Activated T-helper 9 cell treated with anti-CD3 and anti-CD28 coated beads, Interleukin-2, amount 50 U/mL, for 16 hours (primary cell): ENCODE results near the gene ATAD1.
A peak's percentile ranks its signal among the peaks of the same experiment; 100 is the strongest.
"Not testable (repeated sequence)": the region's sequence is repeated elsewhere in the genome, so short reads cannot be mapped to it uniquely, and the experiment has no call there.

Experiments
- DNase-seq: peaks from one replicate; pipeline ENCODE4 v3.0.0-alpha.2; 2020; ENCODE audit warnings: low read depth

ATAD1 gene, protein sequence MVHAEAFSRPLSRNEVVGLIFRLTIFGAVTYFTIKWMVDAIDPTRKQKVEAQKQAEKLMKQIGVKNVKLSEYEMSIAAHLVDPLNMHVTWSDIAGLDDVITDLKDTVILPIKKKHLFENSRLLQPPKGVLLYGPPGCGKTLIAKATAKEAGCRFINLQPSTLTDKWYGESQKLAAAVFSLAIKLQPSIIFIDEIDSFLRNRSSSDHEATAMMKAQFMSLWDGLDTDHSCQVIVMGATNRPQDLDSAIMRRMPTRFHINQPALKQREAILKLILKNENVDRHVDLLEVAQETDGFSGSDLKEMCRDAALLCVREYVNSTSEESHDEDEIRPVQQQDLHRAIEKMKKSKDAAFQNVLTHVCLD

DNA sequence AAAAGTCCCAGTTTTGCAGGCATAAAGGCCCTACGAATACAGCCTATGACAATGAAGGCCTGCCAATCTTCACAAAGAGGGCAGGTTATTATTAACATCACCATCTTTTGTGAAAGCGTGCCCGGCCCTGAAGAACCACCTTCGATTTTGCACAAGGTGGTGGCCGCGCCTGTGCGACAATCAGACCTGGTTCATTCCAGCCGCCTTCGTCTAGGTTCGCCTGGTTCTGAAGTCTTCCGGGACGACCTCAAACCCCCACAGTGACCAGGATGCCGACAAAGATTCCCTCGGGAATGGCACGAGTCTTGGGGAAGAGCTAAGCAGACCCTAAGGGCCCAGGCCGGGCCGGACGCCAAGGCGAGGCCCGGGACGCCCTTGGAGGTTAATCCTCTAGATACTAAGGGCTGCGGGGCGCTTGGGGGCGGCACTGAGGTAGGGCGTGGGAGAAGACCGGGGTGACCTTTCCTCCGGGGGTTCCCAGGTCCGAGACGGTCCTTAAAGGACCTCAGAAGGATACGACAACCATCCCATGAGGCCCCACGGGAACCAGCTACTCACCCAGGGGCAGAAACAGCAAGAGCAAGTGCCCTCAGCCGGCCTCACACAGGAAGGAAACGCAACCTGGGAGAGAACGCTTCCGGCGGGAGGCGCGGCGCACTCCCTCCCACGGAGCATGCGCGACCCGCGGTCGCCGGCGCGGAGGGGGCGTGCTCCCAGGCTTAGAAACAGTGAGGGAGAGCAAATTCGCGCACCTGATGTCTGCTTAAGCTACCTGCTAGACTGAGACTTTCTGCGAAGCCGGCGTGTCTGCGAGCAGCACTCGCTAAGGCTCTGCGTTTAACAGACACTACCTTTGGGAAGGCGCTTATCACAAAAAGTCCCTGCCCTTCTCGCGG is at the start of gene ATAD1:
ATAD1 (minus strand) TSS at position 618 of the 896 bp plus-strand sequence. CDS start 3,627 bp downstream, outside the sequence.
- peak; percentile 81 for DNase-seq

DNA sequence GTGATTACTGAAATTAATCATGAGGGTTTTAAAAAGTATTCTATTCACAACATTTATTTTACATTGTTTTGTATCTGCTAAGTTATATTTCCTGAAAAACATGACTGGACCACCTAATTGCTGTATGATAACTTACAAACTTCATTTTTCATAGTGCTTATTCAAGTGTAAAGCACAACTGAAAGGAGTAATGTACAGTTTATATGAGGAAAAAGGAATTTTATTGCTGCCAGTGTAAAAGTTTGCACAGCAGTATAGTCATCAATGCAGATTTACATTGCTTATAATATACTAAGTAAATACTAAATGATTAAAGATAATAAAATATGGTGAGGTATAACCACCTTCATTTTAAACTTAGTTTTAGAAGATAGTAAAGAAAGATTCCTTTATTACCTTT is 49.4 kb upstream of the ATAD1 start:
- no peak for DNase-seq

DNA sequence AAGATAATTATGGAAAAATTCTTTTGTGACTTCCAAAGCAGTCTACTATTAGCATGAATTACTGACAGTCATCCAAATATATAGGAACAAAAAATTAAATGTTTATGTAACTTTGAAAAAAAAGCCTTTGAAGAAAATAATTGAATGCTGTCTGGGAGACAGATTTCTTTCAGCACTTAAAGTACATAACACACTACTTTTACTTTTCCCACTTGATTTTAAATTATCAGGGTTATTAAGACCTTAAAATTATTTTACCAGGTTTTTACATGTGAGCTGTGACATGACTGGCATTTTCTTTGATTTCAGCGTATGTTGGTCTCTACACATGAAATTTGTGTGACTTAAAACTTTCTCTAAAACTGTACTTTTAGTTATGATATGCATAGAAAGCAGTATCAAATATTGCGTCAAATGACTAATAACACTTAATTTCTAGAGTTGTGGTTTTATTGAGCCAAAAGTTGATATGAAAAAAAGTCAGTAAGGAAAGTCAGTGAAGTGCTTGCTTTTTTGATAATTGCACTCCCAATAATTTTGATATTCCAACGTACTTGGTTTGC is 48.5 kb upstream of the ATAD1 start:
- DNase-seq, result no peak

DNA sequence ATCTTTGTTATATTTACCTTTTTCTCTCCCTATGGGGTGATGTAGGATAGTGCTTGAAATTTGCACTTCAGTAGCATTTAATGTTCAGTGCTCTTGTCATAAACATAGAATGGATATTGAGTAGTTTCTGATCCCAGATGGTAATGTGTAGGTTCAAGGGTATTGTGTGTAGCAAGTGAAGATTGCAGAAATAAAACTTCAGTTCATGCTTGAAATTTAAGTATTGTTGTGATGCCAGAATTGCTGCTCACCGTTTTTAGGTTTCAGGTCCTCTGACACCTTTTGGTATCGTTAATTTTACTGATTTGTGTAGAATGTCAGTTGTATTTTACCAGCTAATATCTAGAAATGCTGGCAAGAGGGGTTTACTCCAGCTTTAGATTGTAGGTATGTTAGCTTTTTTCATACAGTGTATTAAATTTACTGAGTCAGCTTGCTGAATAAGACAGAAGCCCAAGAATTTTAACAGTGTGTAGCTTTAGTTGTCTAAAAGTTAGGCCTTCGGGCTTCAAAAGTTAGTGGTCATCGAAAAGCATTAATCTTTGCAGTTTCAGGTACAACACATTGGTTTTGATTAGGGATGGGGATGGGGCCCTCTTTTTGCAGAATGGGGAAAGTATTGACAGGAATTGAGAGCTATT is 47.3 kb upstream of the ATAD1 start:
- DNase-seq, result no peak

DNA sequence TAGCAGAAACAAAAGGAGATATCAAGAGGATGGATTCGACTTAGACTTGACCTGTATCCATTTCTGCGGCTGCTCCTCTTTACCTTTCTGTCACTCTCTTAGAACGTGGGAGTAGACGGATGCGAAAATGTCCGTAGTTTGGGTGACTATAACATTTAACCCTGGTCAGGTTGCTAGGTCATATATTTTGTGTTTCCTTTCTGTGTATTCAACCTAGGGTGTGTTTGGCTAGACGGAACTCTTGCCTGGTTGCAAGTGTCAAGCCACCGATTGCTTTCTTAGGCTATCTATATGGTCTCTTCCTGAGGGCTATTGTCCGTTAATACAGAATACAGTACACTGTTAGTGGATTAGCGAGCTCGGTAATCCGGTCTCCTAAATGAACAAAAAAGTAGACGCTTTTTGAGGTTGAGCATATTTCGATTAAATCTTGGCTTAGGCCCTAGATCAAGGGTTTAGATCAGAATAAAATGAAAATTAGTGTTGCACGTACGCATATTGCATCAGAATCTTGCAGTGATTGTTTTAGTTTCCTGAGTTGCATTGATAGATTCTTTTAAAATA is 46.6 kb upstream of the ATAD1 start:
- no peak for DNase-seq

DNA sequence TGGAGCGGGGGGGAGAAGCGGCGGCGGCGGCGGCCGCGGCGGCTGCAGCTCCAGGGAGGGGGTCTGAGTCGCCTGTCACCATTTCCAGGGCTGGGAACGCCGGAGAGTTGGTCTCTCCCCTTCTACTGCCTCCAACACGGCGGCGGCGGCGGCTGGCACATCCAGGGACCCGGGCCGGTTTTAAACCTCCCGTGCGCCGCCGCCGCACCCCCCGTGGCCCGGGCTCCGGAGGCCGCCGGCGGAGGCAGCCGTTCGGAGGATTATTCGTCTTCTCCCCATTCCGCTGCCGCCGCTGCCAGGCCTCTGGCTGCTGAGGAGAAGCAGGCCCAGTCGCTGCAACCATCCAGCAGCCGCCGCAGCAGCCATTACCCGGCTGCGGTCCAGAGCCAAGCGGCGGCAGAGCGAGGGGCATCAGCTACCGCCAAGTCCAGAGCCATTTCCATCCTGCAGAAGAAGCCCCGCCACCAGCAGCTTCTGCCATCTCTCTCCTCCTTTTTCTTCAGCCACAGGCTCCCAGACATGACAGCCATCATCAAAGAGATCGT is 46.0 kb upstream of the ATAD1 start:
- DNase-seq, result peak; percentile 16

DNA sequence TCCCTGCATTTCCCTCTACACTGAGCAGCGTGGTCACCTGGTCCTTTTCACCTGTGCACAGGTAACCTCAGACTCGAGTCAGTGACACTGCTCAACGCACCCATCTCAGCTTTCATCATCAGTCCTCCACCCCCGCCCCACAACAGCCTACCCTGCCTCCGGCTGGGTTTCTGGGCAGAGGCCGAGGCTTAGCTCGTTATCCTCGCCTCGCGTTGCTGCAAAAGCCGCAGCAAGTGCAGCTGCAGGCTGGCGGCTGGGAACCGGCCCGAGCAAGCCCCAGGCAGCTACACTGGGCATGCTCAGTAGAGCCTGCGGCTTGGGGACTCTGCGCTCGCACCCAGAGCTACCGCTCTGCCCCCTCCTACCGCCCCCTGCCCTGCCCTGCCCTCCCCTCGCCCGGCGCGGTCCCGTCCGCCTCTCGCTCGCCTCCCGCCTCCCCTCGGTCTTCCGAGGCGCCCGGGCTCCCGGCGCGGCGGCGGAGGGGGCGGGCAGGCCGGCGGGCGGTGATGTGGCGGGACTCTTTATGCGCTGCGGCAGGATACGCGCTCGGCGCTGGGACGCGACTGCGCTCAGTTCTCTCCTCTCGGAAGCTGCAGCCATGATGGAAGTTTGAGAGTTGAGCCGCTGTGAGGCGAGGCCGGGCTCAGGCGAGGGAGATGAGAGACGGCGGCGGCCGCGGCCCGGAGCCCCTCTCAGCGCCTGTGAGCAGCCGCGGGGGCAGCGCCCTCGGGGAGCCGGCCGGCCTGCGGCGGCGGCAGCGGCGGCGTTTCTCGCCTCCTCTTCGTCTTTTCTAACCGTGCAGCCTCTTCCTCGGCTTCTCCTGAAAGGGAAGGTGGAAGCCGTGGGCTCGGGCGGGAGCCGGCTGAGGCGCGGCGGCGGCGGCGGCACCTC is 45.3 kb upstream of the ATAD1 start, which contains the start of the genes KLLN and PTEN:
KLLN (minus strand) TSS at position 481 of the 891 bp plus-strand sequence. CDS start 1,046 bp downstream, outside the sequence.
PTEN (plus strand) TSS at position 573 of the 891 bp plus-strand sequence. CDS start 845 bp downstream, outside the sequence.
- DNase-seq, result peak; percentile 73

DNA sequence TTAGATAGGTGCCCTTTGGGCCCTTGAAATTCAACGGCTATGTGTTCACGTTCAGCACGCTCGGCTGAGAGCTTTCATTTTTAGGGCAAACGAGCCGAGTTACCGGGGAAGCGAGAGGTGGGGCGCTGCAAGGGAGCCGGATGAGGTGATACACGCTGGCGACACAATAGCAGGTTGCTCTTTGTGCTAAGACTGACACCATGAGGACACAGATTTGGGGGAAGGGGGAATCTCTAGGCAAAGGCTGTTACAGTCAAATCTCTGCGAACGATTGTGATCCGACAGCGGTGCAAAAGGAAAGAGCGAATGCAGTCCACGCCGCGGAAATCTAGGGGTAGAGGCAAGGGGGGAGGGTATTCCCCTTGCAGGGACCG is 44.6 kb upstream of the ATAD1 start:
- no peak for DNase-seq

DNA sequence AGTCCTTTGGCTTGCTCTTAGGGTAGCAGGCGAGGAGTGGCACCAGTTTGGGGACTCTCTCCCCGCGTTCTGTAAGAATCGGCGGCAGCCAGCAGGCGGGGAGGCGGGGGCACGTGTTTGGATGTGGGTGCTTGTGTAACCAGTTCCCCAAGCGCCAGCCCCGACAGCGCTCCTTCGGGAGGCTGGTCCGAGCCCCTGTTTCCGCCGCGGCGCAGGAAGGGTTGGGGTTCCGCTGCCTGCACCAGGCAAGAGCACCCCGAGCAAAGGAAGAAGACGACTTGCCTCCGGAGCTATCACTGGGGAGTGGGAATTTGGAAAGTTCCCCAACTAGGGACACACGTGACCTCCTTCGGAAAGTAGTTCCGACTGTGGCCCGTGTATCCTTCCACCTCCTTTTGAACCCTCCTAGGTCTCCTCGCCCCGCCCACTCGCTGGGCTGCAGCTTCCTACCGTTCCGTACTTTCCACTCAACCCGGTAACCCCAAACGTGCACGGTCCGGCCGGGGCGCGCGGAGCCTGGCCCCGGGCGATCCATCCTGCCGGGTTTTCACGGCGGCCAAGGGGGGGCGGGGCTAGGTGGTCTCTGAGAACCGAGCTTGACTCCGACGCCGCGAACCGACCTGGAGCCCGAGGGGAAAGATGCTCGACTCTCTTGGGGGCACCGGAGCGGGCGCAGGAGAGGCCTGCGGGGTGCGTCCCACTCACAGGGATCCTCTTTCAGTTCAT is 44.1 kb upstream of the ATAD1 start:
- DNase-seq, result peak; percentile 91

DNA sequence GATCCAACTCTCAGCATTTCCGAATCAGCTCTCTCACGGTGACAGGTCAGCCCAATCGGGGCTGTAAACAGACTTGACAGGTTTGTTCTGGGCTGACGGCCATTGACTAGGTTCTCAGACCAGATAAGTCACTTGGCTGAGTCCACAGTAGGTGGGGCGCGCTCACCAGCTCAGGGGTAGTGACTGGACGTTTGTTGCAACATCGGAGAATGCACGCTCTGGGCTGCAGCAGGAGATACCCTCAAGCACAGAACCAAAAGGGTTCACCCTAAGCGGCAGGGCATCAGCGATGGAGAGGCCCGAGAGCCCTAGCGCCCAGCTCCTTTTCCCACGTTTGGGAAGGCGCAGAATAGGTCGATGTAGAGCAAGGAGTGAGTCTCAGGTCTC is 43.5 kb upstream of the ATAD1 start:
- DNase-seq, result peak; percentile 5

DNA sequence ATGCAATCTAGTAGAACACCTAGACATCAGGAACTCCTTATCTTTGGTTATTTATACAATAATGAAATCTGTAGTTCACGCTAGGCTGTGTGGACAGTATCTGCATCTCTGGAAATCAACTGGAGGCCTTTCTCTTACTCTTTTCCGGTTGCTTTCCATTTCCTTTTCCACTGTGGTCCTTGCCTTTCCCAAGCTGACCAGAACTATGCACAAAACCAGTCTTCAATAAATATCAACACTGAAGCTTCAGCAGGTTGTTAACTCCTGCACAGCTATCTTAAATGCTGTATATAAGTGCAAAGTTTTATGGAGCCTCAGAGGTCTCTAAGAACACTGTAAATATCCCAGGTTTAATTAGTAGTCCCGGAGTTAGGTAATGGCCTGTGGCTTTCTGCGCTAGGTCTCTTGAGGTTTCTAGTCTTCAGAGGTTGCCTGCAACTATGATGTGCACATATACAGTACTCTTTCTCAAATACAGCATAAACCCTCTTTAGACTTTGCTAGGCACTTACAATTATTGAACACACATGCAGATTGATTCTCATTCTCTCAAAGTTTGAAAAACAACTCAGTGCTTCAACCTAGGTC is 42.9 kb upstream of the ATAD1 start:
- no peak for DNase-seq

DNA sequence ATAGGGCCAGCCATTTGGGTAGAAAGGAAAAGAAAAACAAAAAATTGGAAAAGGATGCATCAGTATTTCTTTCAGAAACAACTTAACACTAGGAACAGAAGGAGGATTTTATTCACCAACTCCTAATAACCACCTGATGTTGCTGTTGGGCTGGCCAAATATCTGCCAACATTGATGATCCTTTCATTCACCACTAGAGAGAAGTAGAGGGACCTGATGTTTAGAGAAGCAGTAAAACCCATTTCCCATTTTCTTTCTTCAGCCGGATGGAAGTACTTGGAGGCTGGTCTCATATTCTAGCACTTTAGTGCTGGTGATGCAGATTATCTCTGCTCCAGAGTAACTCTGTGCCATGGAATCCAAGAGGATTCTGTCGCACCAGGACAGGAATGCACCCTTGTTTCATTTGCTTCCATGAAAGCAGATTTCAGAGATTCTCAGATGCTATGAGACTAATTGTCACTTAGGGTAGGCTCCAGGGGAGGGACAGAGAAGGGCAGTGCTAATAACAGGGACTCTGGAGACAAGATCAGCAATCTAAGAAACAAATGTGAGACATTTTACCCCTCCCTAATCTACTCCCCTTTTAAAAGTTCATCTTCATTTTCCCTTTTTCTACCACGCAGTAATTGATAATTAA is 42.2 kb upstream of the ATAD1 start:
- no peak for DNase-seq

DNA sequence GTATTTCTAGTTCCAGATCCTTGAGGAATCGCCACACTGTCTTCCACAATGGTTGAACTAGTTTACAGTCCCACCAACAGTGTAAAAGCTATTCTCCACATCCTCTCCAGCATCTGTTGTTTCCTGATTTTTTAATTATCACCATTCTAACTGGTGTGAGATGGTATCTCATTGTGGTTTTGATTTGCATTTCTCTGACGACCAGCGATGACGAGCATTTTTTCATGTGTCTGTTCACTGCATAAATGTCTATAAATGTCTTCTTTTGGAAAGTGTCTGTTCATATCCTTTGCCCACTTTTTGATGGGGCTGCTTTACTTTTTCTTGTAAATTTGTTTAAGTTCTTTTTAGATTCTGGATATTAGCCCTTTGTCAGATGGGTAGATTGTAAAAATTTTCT is 37.6 kb upstream of the ATAD1 start:
- DNase-seq, result not testable (repeated sequence)

DNA sequence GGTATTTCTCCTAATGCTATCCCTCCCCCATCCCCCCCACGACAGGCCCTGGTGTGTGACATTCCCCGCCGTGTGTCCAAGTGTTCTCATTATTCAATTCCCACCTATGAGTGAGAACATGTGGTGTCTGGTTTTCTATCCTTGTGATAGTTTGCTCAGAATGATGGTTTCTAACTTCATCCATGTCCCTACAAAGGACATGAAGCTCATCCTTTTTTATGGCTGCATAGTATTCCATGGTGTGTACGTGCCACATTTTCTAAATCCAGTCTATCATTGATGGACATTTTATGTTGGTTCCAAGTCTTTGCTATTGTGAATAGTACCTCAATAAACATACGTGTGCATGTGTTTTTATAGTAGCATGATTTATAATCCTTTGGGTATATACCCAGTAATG is 37.2 kb upstream of the ATAD1 start:
- DNase-seq, result not testable (repeated sequence)

DNA sequence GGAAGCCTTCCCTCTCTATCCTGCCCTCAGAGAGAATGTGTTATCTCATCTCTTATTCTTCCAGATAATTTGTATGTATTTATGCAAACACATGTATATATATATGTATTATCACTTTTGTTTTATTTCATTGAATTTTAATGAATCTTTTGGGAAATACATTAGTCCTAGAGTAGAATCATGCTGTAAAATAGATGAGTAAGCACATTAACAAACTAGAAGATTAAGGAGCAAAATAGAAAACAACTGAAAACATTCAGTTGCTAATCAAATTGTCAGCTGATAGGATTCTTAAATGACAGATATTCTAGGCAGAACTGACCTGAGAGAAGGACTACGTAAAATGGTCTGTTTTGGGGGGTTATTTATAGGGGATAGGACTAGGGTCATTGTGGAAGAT is 34.1 kb upstream of the ATAD1 start:
- DNase-seq, result no peak

DNA sequence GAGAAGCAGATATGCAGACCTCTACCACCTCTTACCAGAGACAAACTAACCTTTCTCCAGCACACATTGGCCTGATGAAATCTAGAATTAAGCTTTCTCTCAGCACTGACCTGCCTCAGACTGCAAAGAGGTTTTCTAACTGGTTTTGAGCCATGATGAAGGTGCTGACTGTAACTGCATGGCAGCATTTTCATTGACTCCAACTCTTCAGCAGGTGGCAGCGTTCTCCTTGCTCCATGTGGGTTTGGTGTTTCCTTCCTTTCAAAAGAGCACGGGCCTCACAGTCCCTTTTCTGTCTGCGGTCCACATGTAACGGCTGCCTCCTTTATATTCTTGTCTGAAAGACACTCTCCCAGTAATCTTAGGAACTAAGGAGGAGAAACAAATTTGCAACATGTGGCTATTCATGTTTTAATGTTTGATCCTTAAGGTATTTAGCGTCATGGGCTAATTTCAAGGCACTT is 32.7 kb upstream of the ATAD1 start:
- DNase-seq, result peak; percentile 15

DNA sequence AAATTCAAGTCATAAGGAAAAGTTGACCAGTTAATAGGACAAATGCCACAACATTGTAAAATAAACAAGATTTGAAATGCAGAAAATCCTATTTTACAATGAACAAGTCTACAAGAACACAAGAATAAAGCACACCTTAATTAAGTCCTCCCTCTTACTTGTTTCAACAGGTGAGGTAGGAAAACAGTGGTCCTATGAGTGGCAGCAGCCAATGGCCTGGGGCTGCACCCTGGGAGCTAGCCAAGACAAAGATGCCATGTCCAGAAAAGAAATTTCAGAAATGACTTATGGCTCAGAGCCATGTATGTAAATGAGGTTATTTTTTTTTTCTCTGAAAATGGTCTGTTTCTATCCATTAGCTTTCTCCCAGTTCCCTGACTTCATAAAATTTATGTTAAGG is 31.0 kb upstream of the ATAD1 start:
- DNase-seq, result no peak

DNA sequence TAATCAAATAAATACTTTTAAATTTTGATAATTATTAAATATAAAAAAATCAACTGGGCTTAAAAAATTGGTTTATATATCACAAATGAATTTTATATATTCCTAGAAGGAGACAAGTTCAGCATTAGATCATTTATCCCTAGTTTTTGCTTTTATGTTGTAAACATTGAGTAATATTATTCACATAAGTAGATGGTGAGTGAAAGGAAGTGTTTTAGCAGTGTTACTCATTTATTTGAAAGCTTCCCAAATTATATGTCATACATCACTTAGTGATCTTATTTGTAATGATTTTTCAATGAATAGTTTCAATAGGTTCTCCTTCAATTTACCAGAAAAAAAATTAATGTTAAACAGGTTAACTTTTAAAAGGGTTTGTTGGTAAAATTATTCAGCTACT is 29.5 kb upstream of the ATAD1 start:
- DNase-seq, result no peak

DNA sequence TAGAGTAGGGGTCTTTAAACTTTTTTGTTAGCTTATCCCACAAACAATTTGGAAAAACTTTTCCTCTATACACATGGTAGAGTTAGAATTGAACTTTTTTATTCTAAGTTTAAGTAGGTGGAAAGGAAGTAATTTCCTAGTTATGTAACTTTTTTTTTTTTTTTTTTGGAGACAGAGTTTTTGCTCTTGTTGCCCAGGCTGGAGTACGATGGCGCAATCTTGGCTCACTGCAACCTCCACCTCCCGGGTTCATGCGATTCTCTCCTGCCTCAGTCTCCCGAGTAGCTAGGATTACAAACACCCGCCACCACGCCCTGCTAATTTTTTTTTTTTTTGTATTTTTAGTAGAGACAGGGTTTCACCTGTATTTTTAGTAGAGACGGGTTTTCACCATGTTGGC is 28.7 kb upstream of the ATAD1 start:
- not testable (repeated sequence) for DNase-seq
